Activated T-helper 2 cell treated with anti-CD3 and anti-CD28 coated beads, Interferon-gamma antibody, Interleukin-2, Interleukin-4, amounts not matched to agents 10 μg/mL and 5 μg/mL and 100 μg/mL, durations not matched to agents 14 hours and 24 hours and 36 hours (primary cell): ENCODE results near the gene SGMS1. TPM values are rescaled to one million over a fixed set of nuclear protein-coding genes. Genes with fewer than 3 reads are reported as not detected.

ENCODE experiments used
- DNase-seq: peaks from one replicate; pipeline ENCODE4 v3.0.0; 2021; ENCODE audit warnings: low spot score
- H3K27ac Mint-ChIP-seq: one replicate; pipeline ENCODE4 v1.8.0; 2021; ENCODE audit warnings: mixed read lengths
- H3K27me3 Mint-ChIP-seq: one replicate; pipeline ENCODE4 v1.8.0; 2021; ENCODE audit warnings: low read depth, mixed read lengths
- H3K36me3 Mint-ChIP-seq: one replicate; pipeline ENCODE4 v1.8.0; 2021; ENCODE audit warnings: low read depth, mixed read lengths
- H3K4me1 Mint-ChIP-seq: one replicate; pipeline ENCODE4 v1.8.0; 2021; ENCODE audit warnings: low read depth, mixed read lengths
- H3K4me3 Mint-ChIP-seq: one replicate; pipeline ENCODE4 v1.8.0; 2021; ENCODE audit warnings: low read depth, mild to moderate bottlenecking, moderate library complexity, mixed read lengths
- H3K9me3 Mint-ChIP-seq: one replicate; pipeline ENCODE4 v1.8.0; 2021; ENCODE audit warnings: mixed read lengths
- intact Hi-C: fragments of 100-400 bp; cut with micrococcal nuclease; formaldehyde crosslinking; loops from one replicate; pipeline ENCODE4 v1.15.1; 2023
- total RNA-seq: library from RNA; stranded (reverse); gene quantifications from 2 replicates; pipeline ENCODE4 v1.2.3, GENCODE V29; 2022

The SGMS1 gene
- total RNA-seq, 1 donor from 2014 or later: 10.7 TPM

DNA sequence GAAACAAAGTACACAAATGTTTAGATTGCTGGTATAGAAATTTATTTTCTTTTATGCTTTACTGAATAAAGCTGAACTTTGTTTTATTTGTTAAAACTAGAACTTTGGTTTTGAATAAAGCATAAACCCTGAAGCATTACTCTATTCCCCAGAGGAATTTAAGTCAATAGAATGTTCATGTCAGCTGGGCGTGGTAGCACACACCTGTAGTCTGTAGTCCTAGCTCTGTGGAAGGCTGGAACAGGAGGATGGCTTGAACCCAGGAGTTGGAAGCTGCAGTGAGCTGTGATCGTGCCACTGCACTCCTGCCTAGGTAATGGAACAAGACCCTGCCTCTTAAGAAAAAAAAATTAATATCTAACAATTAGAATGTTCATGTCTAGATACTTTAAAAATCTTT is 233.5 kb downstream of the SGMS1 start:
- peaks cover 5% of the 10 kb centered on the region for H3K36me3 Mint-ChIP-seq
- H3K9me3 Mint-ChIP-seq: no peaks in the 10 kb centered on the region
- intact Hi-C loops: no loop called here
- no peaks in the 10 kb centered on the region for H3K27me3 Mint-ChIP-seq
- no peak overlapping the region for H3K4me3 Mint-ChIP-seq
- no peak for DNase-seq
- no peak overlapping the region for H3K27ac Mint-ChIP-seq
- peaks cover 35% of the 10 kb centered on the region for H3K4me1 Mint-ChIP-seq

DNA sequence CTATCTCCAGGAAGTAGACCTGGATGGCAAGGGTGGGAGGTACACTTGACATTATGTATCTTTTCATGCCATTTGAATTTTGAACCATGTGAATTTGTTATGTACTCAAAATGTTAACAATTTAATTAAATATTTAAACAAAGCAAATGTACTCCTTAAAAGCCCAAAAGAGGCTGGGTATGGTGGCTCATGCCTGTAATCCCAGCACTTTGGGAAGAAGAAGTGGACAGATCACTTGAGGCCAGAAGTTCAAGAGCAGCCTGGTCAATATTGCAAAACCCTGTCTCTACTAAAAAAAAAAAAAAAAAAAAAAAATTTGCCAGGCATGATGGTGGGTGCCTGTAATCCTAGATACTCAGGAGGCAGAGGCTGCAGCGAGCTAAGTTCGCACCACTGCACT is 235.6 kb downstream of the SGMS1 start:
- DNase-seq: no peak
- intact Hi-C loops: no loop called here
- peaks cover 26% of the 10 kb centered on the region for H3K4me1 Mint-ChIP-seq
- no peaks in the 10 kb centered on the region for H3K9me3 Mint-ChIP-seq
- no peak overlapping the region for H3K4me3 Mint-ChIP-seq
- H3K27me3 Mint-ChIP-seq: no peaks in the 10 kb centered on the region
- no peak overlapping the region for H3K27ac Mint-ChIP-seq
- H3K36me3 Mint-ChIP-seq: peaks cover 5% of the 10 kb centered on the region

DNA sequence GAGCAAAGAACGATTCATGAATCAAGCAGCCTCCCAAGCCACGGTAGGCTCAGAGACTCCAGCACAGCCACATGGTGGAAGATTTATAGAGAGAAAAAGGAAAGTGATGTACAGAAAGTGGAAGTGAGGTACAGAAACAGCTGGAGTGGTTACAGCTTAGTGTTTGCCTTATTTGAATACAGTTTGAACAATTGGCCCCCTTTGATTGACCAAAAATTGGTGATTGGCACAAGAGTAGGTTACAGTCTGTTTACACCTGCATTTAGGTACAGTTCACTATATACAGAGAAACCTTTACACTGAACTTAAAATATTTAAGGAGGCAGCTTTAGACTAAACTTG is 236.1 kb downstream of the SGMS1 start:
- intact Hi-C loops: no loop called here
- no peak for DNase-seq
- H3K36me3 Mint-ChIP-seq: peaks cover 5% of the 10 kb centered on the region
- no peak overlapping the region for H3K27ac Mint-ChIP-seq
- no peak overlapping the region for H3K4me3 Mint-ChIP-seq
- no peaks in the 10 kb centered on the region for H3K27me3 Mint-ChIP-seq
- H3K9me3 Mint-ChIP-seq: no peaks in the 10 kb centered on the region
- peaks cover 24% of the 10 kb centered on the region for H3K4me1 Mint-ChIP-seq

DNA sequence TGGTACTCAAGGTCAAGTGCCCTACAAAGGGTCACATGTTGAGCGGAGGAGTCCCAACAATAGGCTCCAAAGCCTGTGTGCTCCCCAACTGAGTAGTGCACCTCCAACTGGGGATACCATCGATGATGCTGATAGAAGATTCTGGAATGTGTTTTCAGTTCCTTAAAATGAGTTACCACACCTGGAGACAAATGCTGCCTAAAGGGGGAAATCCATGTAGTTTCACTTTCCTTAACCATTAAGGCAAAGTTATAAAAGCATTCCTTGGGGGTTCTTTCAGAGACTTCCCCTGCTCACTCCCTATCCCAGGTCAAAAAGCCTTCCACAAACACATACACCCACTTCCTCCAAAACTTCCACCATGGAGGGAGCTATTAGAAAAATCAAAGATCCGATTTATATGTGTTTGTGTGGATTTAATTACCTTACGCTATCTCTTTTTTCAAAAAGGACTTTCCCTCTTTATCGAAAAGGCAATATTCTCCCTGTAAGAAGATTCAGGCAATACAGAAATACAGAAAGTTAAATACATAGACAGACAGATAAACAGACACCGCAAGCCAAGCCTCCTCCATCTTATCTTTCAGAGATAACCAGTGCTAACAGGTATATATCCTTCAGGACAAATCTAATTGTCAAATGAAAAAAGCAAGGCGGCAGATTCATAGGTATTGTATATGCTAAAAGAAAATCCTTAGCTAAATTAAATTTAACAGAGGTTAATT is 236.6 kb downstream of the SGMS1 start:
- Mint-ChIP-seq H3K9me3 (no peaks in the 10 kb centered on the region), H3K27ac (no peak overlapping the region), H3K36me3 (peaks cover 5% of the 10 kb centered on the region), H3K4me3 (no peak overlapping the region), H3K27me3 (no peaks in the 10 kb centered on the region), H3K4me1 (peaks cover 26% of the 10 kb centered on the region)
- DNase-seq: no peak
- intact Hi-C loops: no loop called here

DNA sequence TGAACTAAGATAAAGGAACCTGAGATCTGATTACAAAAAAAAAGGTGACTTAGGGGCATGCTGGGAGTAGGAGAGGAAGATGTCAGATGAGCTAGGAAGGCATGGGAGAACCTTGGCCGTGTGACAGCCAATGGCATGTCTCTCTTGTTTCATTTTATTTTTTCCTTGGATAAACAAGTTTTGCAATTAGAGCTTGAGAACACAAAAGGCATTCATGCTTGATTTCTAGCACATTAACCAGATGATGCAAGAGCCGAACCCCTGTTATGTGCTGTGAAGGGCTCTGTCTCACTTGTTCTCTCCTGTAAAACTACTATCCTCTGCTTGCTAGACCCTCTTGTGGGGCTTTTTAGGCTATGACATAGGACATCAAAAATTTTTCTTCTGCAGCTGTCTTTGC is 238.1 kb downstream of the SGMS1 start:
- Mint-ChIP-seq H3K4me1 (peaks cover 26% of the 10 kb centered on the region), H3K9me3 (no peaks in the 10 kb centered on the region), H3K36me3 (peaks cover under 1% of the 10 kb centered on the region), H3K27ac (no peak overlapping the region), H3K4me3 (no peak overlapping the region), H3K27me3 (no peaks in the 10 kb centered on the region)
- no peak for DNase-seq
- intact Hi-C loops: no loop called here

DNA sequence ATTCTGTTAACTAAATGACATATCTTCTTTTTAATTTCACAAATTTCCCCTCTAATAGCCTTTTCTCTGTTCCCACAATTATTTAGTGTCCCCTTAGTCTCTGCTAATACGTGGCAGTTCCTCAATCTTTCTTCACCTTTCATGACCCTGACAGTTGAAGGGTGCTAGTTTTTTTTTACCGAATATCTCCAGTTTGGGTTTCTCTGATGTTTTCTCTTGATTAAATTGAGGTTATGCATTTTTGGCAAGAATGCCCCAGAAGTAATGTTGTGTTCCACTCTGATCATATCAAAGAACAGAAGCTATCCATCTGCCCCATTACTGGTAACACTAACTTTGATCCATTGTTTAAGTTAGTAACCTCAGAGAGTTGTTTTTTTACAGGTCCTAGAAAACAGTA is 238.9 kb downstream of the SGMS1 start:
- H3K4me1 Mint-ChIP-seq: peaks cover 26% of the 10 kb centered on the region
- H3K27ac Mint-ChIP-seq: no peak overlapping the region
- intact Hi-C loops: no loop called here
- no peaks in the 10 kb centered on the region for H3K27me3 Mint-ChIP-seq
- no peaks in the 10 kb centered on the region for H3K9me3 Mint-ChIP-seq
- H3K4me3 Mint-ChIP-seq: no peak overlapping the region
- DNase-seq: no peak
- no peaks in the 10 kb centered on the region for H3K36me3 Mint-ChIP-seq

DNA sequence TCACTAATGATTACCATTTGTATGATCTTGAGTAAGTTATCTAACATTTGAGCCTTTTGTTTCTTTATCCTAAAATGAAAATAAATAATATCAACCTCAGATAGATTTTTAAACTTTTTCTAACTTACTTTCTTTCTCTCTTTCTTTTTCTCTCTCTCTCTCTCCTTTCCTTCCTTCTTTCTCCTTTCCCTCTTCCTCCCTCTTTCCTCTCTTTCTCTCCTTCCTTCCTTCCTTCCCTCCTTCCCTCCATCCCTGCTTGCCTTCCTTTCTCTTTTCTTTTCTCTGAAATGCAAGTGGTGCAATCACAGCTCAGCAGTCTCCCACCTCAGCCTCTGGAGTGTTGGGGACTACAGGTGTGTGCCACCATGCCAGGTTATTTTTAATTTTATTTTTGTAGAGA is 239.5 kb downstream of the SGMS1 start:
- no peak for DNase-seq
- Mint-ChIP-seq H3K27ac (no peak overlapping the region), H3K36me3 (no peaks in the 10 kb centered on the region), H3K9me3 (no peaks in the 10 kb centered on the region), H3K4me1 (peaks cover 26% of the 10 kb centered on the region), H3K4me3 (no peak overlapping the region), H3K27me3 (no peaks in the 10 kb centered on the region)
- intact Hi-C loops: no loop called here

DNA sequence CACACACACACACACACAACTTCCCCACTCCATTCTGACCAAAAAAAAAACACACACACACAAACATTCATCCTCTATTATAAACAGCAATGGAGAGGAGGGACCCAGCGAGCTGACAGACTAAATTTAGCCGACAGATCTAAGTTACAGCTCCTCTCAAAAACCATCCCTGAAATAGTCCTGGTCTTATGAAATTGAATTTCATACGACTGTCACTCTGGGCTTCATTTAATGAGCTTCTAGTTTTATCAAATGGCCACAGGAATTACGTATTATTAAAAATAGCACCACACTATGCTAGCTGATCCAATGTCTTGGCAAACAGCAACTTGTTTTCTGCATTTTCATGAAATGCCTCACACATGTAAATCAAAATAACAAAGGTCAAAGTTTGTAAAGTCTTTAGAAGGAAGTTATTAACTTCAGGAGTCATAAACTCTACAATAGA is 241.2 kb downstream of the SGMS1 start:
- H3K4me3 Mint-ChIP-seq: no peak overlapping the region
- intact Hi-C loops: no loop called here
- H3K27me3 Mint-ChIP-seq: no peaks in the 10 kb centered on the region
- H3K9me3 Mint-ChIP-seq: no peaks in the 10 kb centered on the region
- H3K27ac Mint-ChIP-seq: no peak overlapping the region
- peaks cover 7% of the 10 kb centered on the region for H3K36me3 Mint-ChIP-seq
- no peak for DNase-seq
- H3K4me1 Mint-ChIP-seq: peaks cover 22% of the 10 kb centered on the region

DNA sequence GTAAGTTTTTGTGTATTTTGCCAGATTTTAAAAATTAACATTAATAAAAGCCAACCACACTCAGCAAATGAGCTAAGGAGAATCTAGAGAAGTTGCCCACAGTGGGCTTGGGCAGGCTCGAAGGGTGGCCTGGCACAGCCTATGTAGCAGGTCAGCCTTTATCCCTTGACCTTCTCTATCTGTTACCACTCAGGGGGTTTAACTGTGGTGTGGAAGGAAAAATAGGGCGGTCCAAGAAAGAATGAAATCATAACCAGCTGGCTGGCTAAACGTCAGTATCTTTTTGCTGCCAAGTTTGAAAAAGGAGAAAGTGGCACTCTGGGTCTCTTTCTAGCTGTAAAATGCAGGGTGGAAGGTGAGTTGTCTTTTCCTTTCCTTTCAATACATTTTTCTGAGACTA is 242.1 kb downstream of the SGMS1 start:
- H3K27me3 Mint-ChIP-seq: no peaks in the 10 kb centered on the region
- H3K27ac Mint-ChIP-seq: no peak overlapping the region
- intact Hi-C loops: no loop called here
- peaks cover 15% of the 10 kb centered on the region for H3K36me3 Mint-ChIP-seq
- H3K4me3 Mint-ChIP-seq: no peak overlapping the region
- no peaks in the 10 kb centered on the region for H3K9me3 Mint-ChIP-seq
- H3K4me1 Mint-ChIP-seq: peaks cover 16% of the 10 kb centered on the region
- no peak for DNase-seq

DNA sequence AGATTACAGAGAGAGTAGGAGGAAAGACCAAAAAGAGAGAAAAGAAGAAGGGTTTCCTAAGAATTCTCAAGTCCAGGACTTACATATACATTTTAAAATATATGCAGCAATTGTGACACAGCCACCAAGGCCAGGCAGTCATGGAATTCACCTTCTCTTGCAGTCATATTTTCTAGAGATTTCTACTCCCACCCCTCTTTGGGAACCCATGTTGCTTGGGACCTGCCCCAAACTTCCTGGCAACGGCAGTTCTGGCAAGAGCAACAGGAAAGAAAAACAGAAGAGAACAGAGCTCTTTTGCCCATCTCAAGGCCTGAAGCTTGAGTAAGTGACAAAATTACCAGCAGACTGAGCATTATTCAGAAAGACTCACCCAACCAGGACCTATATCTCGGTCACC is 244.1 kb downstream of the SGMS1 start:
- DNase-seq: no peak
- H3K36me3 Mint-ChIP-seq: peaks cover 16% of the 10 kb centered on the region
- no peaks in the 10 kb centered on the region for H3K9me3 Mint-ChIP-seq
- peaks cover 5% of the 10 kb centered on the region for H3K4me1 Mint-ChIP-seq
- H3K27me3 Mint-ChIP-seq: no peaks in the 10 kb centered on the region
- H3K4me3 Mint-ChIP-seq: no peak overlapping the region
- H3K27ac Mint-ChIP-seq: no peak overlapping the region
- intact Hi-C loops: no loop called here

DNA sequence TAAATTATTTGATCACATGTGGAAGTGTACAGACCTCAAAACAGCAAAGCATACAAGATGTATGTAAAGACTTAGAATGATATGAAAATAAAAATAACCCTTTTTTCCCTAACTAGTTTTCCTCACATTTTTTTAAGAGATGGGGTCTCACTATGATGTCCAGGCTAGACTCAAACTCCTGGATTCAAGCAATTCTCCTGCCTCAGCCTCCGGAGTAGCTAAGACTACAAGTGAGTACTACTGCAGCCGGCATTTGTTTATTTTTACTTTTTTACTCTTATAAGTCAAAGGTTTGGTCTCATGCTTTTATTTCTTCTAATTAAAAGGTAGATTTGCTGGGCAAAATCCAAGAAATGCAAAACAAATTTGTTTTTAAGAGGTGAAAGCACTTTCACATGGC is 248.0 kb downstream of the SGMS1 start:
- no peak overlapping the region for H3K4me3 Mint-ChIP-seq
- no peak for DNase-seq
- no peak overlapping the region for H3K27ac Mint-ChIP-seq
- peaks cover 7% of the 10 kb centered on the region for H3K4me1 Mint-ChIP-seq
- intact Hi-C loops: no loop called here
- peaks cover 16% of the 10 kb centered on the region for H3K36me3 Mint-ChIP-seq
- H3K9me3 Mint-ChIP-seq: no peaks in the 10 kb centered on the region
- H3K27me3 Mint-ChIP-seq: no peaks in the 10 kb centered on the region

DNA sequence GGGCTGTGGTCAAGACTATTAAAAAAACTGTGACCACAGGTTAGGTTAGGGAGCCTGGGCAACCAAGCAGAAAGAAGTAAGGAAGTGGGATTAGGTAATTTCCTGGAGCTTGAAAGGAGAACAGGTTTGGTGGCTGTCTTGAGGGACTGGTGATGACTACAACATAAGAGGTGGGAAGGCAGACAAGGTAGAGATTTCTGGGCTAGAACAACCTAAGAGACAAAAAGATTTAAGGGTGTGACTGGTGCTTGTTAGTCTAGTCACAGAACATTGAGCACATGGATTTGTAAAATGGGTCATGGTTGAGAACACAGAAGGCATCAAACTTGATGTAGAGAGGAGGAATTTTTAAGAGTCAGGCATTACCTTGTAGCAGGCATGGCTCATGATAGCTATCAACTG is 248.7 kb downstream of the SGMS1 start:
- H3K9me3 Mint-ChIP-seq: no peaks in the 10 kb centered on the region
- intact Hi-C loops: no loop called here
- no peak overlapping the region for H3K4me3 Mint-ChIP-seq
- peaks cover 7% of the 10 kb centered on the region for H3K4me1 Mint-ChIP-seq
- no peak overlapping the region for H3K27ac Mint-ChIP-seq
- H3K36me3 Mint-ChIP-seq: peaks cover 16% of the 10 kb centered on the region
- no peaks in the 10 kb centered on the region for H3K27me3 Mint-ChIP-seq
- DNase-seq: no peak

DNA sequence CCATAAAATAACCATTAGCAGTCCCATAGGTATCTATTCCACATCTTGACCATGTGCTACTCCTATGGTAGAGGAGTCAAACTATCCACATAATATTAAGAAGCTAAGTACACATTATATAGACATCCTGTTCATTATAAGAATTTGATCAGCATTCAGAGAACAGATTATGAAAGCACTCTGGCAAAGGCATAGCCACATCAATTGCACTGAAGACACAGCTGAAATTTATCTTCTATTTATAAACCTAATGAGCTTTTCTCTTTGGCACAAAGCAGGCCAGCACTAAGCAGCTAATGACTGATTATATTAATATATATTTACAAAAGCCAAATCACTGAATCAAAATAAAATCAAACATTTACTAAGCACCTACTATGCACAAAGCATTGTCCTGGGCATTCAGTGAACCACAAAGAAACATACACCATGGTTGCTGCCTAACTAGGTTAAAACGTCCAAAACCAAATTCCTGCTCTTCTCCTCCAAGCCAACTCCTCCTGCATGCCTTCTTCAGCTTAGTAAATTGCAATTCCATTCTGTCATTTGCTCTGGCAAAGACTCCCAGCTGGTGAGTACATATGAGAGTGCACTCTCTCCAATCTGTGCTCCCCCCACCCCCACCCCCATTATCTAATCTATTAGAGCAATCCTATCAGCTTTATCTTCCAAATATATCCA is 249.8 kb downstream of the SGMS1 start:
- no peaks in the 10 kb centered on the region for H3K27me3 Mint-ChIP-seq
- peaks cover 4% of the 10 kb centered on the region for H3K4me1 Mint-ChIP-seq
- H3K9me3 Mint-ChIP-seq: no peaks in the 10 kb centered on the region
- no peak for DNase-seq
- intact Hi-C loops: no loop called here
- no peak overlapping the region for H3K4me3 Mint-ChIP-seq
- no peak overlapping the region for H3K27ac Mint-ChIP-seq
- peaks cover 16% of the 10 kb centered on the region for H3K36me3 Mint-ChIP-seq
